OCI-M2 (cell line): ENCODE measurements around the gene DMAC1.

Source experiments
- DNase-seq: peaks from one replicate; lab custom pipeline; 2025; ENCODE audit not compliant: unreplicated experiment; lab: John Stamatoyannopoulos, UW

DMAC1 gene, protein sequence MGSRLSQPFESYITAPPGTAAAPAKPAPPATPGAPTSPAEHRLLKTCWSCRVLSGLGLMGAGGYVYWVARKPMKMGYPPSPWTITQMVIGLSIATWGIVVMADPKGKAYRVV

DNA sequence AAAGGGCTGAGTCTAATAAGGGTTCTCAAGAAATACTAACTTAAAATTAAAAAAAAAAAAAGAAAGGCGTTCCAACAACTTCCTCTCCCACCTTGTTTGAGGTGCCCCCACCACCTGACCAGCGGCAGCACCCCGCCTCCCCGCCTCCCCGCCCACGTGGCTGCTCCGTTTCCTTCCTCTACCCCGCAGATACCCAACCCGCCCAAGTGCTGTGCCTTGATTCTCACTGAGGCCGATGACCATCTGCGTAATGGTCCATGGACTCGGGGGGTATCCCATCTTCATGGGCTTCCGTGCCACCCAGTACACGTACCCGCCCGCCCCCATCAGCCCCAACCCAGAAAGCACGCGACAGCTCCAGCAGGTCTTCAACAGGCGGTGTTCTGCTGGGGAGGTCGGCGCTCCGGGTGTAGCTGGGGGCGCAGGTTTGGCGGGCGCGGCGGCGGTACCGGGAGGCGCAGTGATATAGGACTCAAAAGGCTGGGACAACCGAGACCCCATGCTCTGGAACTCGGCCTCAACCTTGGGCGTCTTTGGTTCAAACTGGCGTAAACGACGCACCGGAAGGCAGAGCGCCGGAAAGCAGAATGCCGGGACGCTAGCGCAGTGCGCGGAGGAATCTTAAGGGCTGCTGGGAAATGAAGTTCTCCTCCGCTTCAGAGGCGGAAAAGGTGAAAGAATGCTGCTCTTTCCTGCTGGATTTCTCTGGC, at the start of gene DMAC1:
Gene DMAC1 (minus strand): TSS at position 545 of the 710 bp plus-strand sequence. CDS start 44 bp downstream, at position 501.
- no peak for DNase-seq

DNA sequence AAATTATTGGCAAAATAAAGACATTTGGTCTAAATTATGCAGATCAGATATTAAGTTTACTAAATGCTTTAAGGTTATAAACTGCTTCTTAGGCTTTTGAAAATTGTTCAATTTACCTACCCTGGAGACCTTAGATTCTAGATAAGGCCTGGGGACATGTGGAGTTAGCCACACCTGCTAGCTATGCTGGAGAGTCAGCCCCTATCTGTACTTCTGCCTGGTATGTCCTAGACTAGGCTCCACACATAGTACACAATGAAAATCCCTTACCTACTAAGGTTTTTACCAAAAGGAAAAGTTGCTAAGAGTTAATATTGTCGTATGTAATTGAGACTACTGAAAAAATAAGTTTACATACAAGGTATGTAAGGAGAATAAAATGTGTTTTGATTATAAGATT, 49.8 kb upstream of the DMAC1 start:
- no peak for DNase-seq

DNA sequence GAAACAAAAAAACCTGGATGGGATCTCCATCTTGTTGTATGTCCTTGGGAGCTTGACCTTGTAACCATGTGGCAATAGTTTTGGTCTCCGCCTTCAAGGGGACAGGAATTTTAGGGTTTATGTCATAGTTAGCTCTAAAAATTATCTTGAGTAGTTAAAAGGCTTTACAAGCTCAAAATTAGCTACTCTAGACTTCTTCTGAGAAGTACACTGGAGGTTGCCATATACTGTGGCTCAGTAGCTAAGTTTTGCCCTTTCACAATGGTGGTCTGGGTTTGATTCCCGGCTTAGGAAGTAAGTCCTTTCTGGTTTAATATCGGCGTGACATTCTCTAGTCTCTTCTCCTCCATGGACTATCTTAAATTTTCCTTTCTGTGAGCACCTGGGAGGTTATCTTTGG, 48.9 kb upstream of the DMAC1 start:
- no peak for DNase-seq

DNA sequence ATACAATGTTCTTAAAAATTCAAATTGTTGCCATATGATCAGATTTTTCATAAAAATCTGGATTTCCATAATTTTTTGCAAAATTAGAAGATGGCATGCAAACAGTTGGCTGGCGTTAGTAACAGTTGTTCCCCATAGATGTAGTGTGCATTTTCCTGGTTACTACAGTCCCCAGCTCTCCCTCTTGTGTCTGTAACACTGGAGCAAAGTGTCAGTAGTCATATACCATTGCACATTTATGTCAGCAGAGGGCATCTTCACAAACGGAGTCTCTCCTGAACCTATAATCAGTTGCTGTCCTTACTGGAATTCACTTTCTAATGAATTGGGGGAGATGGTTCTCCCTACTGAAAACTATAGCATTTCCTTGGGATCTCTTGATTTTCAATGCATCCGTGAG, 44.7 kb upstream of the DMAC1 start:
- DNase-seq = no peak

DNA sequence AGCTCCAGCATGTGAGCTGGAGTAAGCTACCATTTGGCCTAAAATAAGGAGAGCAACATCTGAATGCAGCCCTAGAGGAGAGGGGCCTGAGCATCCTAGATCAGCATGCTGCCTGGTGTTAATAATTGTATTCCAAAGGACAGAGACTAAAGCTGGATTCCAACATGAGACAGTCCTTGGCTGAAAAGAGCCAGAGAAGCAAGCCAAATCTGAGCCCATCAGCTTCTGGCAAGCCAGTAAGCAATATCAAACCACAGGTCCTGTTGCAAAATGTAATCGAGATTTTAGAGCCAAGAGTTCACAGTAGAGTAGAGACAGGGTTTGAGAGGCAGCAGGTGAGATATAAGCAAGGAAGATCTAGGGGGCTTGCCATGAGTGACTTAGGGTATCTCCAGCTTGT, 42.3 kb upstream of the DMAC1 start:
- no peak for DNase-seq

DNA sequence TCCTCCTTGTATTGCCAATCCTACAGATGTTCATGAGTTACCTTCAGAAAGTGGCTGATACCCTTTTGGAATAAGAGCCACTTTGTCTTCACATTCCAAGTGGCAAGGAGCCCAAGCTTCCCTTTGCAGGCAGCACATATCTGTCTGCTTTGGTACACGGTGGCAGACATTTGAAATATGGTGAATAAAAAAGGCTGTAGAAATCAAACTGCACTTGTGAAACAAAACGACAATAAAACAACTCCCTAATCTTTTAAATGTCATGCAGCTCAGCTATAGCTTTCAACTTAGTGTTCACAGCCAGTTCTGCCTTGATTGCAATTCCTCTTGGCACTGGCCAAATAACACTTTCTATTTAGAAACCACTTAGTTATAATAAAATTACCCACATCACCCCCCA, 35.0 kb upstream of the DMAC1 start:
- no peak for DNase-seq

DNA sequence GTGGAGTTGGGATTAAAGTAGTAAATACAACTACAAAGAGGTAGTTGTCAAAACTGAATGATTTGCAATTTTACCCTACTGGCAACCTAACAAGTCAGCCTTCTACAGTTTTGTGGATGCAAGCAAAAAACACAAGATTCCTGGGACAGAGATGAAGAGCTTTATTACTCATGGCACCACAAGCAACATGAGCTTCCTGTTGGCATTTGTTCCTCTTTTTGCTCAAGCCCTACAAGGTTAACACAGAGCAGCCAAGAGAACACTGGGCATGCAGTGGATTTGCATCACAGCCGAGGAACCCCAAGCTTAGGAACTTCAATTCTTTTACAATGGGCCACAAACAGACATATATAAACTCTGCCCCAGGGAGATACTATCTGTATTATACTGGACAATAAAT, 28.8 kb upstream of the DMAC1 start:
- DNase-seq = no peak

DNA sequence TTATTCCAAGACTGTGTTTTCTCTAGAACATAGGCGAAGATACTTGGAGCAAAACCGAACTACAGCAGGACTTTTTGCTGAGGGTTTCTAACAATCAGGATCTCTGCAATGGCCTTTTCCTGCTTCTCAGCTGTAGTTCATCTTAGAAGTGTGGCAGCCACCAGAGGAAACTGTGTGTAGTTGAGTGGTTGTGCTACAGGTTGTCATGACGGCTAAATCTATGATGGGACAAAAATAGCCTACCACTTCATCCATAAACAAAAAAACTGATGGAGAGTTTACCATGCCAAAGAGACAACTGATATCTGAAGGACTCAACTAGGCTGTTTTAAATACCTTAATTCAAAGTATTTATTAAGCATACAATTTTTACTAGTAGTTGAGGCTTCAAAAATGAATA, 28.2 kb upstream of the DMAC1 start:
- DNase-seq = no peak

DNA sequence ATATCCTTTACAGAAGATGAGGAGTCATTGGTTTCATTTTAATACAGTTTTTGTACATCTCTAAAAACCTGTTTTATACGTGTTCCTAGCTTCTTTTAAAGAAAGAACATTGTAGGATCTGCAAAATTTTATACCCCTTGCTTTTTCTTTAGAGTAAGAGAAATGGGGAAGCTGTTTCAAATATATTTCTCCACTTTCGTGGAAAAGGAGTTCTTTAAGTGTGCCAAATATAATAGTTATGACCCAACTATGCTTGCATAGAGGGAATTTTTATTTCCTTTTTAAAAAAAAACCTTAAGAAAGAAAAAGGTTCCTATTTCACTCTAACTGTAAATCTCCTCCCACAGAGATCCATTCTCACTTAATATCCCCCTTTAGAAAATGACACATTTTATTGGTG, 27.5 kb upstream of the DMAC1 start:
- DNase-seq = no peak

DNA sequence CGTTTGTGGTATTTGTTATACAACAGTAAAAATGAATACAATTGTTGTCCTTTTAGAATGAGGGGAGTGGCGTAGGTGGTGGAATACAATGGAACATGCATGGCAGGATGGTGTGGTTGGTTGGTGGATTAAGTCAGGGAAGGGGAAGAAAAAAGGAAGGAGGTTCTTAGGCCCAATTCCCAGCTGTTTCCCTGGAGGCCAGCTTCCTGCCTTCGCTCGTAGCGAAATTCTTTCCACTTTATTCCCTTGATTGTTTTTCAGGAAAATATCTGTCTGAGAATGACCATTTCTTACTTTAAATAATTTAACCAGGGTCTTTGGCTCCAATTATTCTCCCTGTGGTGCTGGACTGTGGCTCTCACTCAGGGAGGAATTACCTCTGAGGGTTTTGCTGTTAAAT, 24.1 kb upstream of the DMAC1 start:
- no peak for DNase-seq

DNA sequence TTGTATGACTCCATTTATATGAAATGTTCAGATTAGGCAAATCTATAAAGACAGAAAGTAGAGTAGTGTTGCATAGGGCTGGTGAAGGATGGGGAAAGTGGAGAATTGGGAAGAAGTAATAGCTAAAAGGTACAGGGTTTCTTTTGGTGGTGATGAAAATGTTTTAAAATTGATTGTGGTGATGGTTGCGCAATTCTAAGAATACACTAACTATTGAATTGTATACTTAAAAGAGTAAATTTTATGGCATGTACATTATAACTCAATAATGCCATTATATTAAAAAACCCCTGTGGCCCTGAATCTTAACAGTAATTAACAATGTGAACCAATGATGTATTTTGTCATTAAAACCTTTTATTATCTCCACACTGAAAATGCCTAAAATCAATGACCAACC, 20.4 kb upstream of the DMAC1 start:
- no peak for DNase-seq

DNA sequence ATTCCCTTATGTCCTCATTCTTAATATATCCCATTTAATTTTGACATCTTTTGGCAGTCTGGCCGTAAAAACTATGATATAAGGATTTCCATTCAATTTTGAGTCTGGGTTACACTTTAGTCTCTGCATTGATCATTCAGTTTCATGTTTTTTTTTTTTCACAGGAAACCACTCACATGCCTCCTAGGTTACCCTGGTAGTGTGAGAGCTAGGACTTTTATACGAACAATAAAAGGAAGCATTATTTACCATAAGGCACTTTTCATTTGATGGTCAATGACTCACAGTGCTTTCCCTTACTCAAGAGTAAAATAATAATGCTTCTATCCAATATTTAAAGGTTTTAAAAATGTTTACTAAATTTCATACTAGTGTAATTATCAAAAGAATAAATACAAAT, 16.4 kb upstream of the DMAC1 start:
- no peak for DNase-seq

DNA sequence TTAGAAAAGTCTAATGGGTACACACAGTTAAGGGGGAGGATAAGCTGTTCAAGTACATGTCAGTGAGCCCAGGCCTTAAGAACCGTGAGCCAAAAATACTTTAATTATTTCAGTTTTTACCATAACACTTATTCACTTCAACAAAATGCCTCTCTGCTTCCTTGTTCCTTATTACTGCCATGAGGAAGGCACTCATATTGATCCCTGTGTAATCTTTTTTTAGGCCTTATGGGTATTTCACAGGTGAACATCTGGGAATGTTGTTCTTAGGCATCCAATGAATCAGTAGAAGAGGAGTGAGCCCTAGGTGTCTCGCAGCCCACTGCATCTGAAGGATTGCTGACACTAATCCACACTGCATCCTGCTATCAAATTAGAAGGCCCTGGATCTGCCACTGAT, 13.5 kb upstream of the DMAC1 start:
- DNase-seq = no peak

DNA sequence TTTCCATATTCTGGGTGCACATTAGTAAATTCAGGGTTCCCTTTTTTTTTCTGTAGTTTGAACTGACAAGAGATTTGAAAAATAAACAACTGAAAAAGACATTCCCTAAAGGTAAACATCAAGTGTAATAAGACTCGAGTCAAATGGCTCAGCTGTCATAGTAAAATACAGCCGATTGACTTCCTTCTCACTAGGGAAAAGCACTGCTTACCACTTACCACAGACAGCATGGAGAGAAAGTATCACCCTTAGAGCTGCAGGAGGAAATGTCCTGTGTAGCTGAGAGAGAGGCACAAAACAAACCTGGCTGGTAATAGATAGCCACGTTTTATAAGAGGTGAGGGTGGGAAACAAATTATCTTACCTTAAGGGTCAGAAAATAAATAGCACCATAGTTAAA, 12.1 kb upstream of the DMAC1 start:
- DNase-seq = no peak

DNA sequence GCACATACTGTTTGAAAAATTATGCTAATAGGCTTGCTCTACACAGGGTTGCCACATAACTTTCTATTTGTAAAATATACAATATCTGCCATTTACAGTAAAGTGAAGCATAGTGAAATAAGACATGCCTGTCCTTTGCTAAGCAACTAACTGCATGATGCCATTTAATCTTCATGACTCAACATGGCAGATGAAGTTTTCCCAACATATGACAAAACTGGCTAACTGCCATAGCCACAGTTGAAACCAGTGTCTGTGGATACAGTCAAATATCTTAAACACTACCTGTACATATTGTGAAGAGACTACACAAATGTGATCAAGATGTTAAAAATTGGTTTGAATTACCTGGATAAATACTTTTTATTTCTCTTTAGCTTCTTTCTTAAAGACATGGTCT, 3.1 kb upstream of the DMAC1 start:
- DNase-seq = no peak

DNA sequence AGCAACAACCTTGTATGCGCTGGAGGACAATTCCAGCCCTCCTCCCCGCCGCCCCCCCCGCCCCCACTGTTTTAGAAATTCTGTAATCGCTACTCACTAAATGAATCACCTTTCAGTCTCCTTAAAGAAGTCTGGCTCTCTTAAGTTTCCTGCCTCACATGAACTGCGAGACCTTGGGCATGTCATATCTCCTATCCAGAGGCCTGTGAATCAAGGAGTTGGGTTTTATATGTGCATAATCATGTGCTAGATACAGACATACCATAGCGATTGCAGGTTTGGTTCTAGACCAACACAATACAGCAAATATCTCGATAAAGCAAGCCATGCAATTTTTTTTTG, 337 bp upstream of the DMAC1 start:
- DNase-seq = no peak

DNA sequence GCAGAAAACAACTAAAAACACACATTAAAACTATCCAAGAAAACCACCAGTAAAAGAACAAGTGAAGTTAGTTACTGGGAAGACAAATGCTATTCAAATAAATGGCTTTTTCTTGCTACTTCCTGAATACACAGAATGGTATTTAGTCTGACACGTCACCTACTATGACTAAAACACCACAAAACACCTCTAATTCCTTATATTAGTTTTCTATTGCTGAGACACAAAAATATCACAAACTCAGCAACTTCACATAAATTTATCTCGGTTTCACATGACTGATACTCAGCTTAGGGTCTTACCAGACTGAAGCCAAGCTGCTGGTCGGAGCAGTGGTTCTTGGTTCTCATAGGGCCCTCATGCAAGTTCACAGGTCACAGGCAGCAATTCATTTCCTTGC, 5.4 kb downstream of the DMAC1 start:
- DNase-seq = no peak

DNA sequence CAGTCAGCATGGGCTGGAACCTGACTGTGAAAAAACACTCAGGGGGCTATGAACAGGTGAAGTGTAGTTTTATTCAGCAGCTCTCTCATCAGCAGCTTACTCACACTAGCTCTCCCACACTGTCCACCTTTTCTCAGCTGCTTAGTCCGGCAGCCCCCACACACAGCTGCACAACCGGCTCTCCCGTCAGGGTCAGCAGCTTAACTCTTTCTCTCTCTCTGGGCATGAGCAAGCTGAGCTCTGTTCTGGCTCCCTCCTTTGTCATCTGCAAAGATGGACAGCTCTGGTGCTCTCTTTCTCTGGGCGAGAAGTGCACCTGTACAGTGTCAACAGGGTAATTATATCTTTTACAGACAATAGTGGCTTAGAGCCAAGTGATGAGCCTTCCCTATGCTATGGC, 8.2 kb downstream of the DMAC1 start:
- no peak for DNase-seq

DNA sequence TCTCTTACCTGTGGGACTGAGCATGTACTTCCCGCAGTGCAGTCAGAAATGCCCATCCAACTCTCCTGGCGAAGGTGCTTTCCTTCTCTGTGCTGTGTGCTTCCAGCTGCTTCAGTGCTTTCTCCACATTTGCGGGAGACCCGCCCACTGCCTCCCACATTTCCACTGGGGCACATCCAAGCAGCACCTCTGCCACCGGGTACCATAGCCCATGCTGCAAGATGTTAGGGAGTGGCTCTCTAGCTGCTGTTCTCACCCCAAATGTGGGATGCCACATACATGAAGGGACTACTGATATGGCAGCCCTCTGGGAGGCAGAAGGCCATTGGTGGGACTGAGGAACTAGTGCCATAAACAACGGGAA, 8.8 kb downstream of the DMAC1 start:
- DNase-seq = no peak

DNA sequence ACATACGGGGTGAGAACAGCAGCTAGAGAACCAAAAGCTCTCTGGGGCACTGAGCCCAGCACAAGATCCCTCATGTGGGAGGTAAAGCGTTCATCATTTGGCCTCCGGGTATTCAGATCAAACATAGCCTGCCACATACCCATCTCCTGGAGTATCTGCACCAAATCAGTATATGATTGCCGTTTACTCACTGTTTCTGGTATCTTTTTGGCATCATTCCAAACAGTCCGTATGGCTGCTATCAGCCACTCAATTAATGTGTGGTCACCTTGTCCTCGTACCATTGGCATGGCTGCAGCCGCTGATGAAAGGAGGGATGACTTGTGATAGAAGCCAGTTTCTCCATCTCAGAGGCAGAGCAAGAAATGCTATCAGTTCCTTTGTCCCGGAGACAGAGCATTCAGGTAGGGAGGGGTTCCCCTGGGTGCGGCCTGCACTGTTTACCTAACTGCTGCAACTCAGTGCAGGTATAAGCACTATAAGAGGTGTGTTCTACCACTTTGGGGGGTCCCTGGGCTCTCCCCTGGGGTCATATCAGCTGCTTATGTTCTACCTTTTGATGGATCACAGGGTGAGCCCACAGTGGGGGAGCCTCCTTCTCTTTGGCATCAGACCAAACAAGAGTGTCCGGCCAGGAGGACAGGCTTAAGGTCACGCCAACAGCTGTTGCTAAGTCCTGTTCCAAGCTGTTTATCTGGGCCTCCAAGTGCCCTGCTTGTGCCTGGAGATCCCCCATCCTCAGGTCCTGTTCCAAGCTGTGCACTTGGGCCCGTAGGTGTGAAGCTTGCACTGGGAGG, 9.4 kb downstream of the DMAC1 start:
- no peak for DNase-seq

DNA sequence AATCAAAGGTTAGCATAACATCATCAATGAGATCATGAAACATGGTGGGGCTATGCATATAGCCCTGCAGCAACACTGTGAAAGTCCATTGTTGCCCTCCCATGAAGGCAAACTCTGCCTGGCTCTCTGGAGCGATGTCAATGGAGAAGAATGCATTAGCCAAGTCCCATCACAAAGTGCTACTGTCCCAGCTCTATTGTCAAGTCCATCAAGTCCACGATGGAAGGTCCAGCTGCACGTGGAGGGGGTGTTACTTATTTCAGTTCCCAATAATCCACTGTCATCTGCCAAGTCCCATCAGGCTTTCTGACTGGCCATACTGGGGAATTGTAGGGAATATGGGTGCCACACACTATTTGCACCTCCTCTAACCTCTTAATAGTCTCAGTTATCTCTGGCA, 10.8 kb downstream of the DMAC1 start:
- DNase-seq = no peak

DNA sequence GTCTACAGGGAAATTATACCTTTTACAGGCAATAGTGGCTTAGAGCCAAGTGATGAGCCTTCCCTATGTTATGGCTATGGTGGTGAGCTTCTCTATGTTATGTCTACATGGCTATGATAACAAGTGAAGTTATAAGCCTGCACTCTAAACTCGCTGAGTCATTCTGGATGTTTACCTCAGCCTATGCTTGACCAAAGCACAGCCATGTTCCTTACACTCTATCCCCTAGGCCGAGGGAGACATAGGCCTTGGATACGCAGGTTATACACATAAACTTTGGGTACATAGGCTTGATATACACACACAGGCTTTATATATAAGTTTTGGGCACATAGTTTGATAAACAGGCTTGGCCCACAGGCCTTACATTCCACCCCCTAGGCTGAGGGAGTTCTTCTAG, 13.8 kb downstream of the DMAC1 start:
- DNase-seq = no peak

DNA sequence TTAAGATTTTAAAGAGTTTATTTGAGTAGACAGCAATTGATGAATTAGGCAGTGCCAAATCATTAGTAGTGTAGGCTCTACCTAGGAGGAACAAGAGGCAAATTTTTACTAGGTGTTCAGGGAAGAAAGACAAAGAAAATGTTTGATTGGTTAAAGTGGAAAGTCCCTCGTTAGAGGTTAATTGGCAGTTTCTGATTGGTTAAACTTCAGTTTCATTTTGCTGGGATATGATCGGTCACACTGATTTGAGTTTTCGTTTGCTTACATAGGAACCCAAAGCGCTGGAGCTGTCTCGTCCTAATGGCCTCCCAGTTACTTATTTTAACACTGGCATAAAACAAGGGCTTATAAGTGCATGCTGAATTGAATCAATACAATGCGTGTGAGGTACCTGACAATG, 15.1 kb downstream of the DMAC1 start:
- no peak for DNase-seq
